ENCODE results near the gene FGR. TPM values are rescaled to one million over a fixed set of nuclear protein-coding genes. Genes with fewer than 3 reads are reported as not detected.

FGR gene
- total and polyA plus RNA-seq, 2 donors (not counting 1 experiment from before 2014, with no cell fraction given), result 57.0 to 295 TPM

GRCh38 chr1:27603681-27604578 lies 31.1 kb downstream of the FGR start, which contains the start of gene AHDC1:
TSS of gene AHDC1 (minus strand) at chr1:27604144. CDS start at chr1:27552115, 52,029 bp downstream.
- CTCF ChIA-PET, result interaction anchor here (1.0 to 20.3 kb wide), 17 partner anchors 28 to 560 kb away, joined by 3 to 473 read pairs (median 20); partner anchors contain the start of gene IFI6
- TF ChIP-seq EZH2 (IDR thresholded peaks at IDR 0.05; ENCODE audit: borderline replicate concordance, insufficient read depth, low read depth, low read length, poor library complexity, severe bottlenecking) (no peak), CTCF (IDR thresholded peaks at IDR 0.05) (no peak)
- H3K4me1 Mint-ChIP-seq, result peaks cover 50% of the 10 kb centered on the region

More at GRCh38 chr1:27603681-27604578, 31.1 kb downstream of the FGR start, which contains the start of gene AHDC1:
- Mint-ChIP-seq H3K27ac (peak within 1 kb of the TSS; percentile 90), H3K9me3 (ENCODE audit: insufficient read depth) (no peaks in the 10 kb centered on the region), H3K27me3 (no peaks in the 10 kb centered on the region), H3K4me3 (peak within 1 kb of the TSS; percentile 94)
- DNase-seq (peak; percentile 93), ATAC-seq (ENCODE audit: low read depth) (peak; percentile 78)
- H2AFZ ChIP-seq (ENCODE audit: insufficient read depth, low read depth, low read length, poor library complexity, severe bottlenecking), result peak within 1 kb of the TSS; percentile 81
- H4K20me1 ChIP-seq (ENCODE audit: control insufficient read depth, insufficient read depth, low read length, poor library complexity, severe bottlenecking), result peaks cover 37% of the 10 kb centered on the region
- intact Hi-C loops (cut with micrococcal nuclease), result loop anchor here (1.0 to 10.0 kb wide), 4 partner anchors 121 to 282 kb away; partner anchors contain the start of genes FAM76A, GPR3 and TMEM222
- H3K4me3 ChIP-seq (ENCODE audit: control extremely low read depth in 1 of 5, extremely low read depth in 1 of 5, insufficient read depth in 1 of 5, low read depth in 2 of 5, low read length in 4 of 5), result peak within 1 kb of the TSS; percentile 63 to 90 (median 79)
- no peaks in the 10 kb centered on the region for H3K27me3 ChIP-seq (replicated peaks in 1 of 4; ENCODE audit: control extremely low read depth in 1 of 4, control insufficient read depth in 3 of 4, insufficient read depth in 4 of 4, low read length in 3 of 4)
- peak within 1 kb of the TSS; percentile 98 for H3K4me2 ChIP-seq (replicated peaks; ENCODE audit: low read depth, low read length, poor library complexity, severe bottlenecking)
- peaks cover 53% of the 10 kb centered on the region for H3K79me2 ChIP-seq (ENCODE audit: control insufficient read depth, insufficient read depth, low read length)
- POLR2A ChIA-PET, result interaction anchor here (0.5 to 2.8 kb wide), 13 partner anchors 19 to 307 kb away, joined by 3 to 12 read pairs (median 4); partner anchors contain the start of gene WASF2
- H3K4me1 ChIP-seq (ENCODE audit: control insufficient read depth in 2 of 2, insufficient read depth in 2 of 2, low read length in 2 of 2), result peaks cover 43 to 66% of the 10 kb centered on the region in 2 donors
- no peaks in the 10 kb centered on the region for H3K36me3 ChIP-seq (replicated peaks in 1 of 2; ENCODE audit: control extremely low read depth in 1 of 2, control insufficient read depth in 1 of 2, extremely low read depth in 1 of 2, insufficient read depth in 2 of 2, low read length in 1 of 2)
- under 1% methylated on average over 65 of the region's 74 CpGs for WGBS (ENCODE audit: insufficient coverage)
- H3K9ac ChIP-seq (ENCODE audit: low read length), result peak within 1 kb of the TSS; percentile 77
- H3K9me3 ChIP-seq (ENCODE audit: control extremely low read depth in 1 of 3, control insufficient read depth in 2 of 3, insufficient read depth in 1 of 3, low read length in 2 of 3), result no peaks in the 10 kb centered on the region
- H3K27ac ChIP-seq (ENCODE audit: low read length in 2 of 2), result peak within 1 kb of the TSS; percentile 32 to 74
